Ishikawa (cell line): ENCODE results near the gene HSPB6.

Experiments used
- CEBPB ChIP-seq: IDR thresholded peaks from 2 replicates; pipeline ENCODE4 v1.6.1; 2012
- CREB1 ChIP-seq: IDR thresholded peaks from 2 replicates; pipeline ENCODE4 v1.6.1; 2012; ENCODE audit warnings: low read depth
- EGR1 ChIP-seq: IDR thresholded peaks from 2 replicates; pipeline ENCODE4 v1.6.1; 2012
- EP300 ChIP-seq: IDR thresholded peaks from 2 replicates; pipeline ENCODE4 v1.6.1; 2012; ENCODE audit warnings: borderline replicate concordance
- FOXM1 ChIP-seq: IDR thresholded peaks from 2 replicates; pipeline ENCODE4 v1.6.1; 2012; ENCODE audit warnings: low read depth, borderline replicate concordance
- NFIC ChIP-seq: IDR thresholded peaks from 2 replicates; pipeline ENCODE4 v1.6.1; 2012
- RAD21 ChIP-seq: IDR thresholded peaks from 2 replicates; pipeline ENCODE4 v1.6.1; 2012; ENCODE audit warnings: low read depth
- TAF1 ChIP-seq: IDR thresholded peaks from 2 replicates; pipeline ENCODE4 v1.6.1; 2012; ENCODE audit warnings: low read depth, mild to moderate bottlenecking
- TCF12 ChIP-seq: IDR thresholded peaks from 2 replicates; pipeline ENCODE4 v1.6.1; 2012; ENCODE audit warnings: low read depth
- TEAD4 ChIP-seq: IDR thresholded peaks from 2 replicates; pipeline ENCODE4 v1.6.1; 2012
- YY1 ChIP-seq: IDR thresholded peaks from 2 replicates; pipeline ENCODE4 v1.6.1; 2012; ENCODE audit warnings: low read depth
- ZBTB7A ChIP-seq: IDR thresholded peaks from 2 replicates; pipeline ENCODE4 v1.6.1; 2012; ENCODE audit warnings: low read depth
- TF ChIP-seq, protein P1 (sequence below): IDR thresholded peaks from 2 replicates; pipeline ENCODE4 v1.6.1; 2012; ENCODE audit warnings: low read depth, mild to moderate bottlenecking
- TF ChIP-seq, protein P2 (sequence below): IDR thresholded peaks from 2 replicates; pipeline ENCODE4 v1.6.1; 2012
- TF ChIP-seq, protein P3 (sequence below): IDR thresholded peaks from 2 replicates; pipeline ENCODE4 v1.6.1; 2012

HSPB6 gene

DNA sequence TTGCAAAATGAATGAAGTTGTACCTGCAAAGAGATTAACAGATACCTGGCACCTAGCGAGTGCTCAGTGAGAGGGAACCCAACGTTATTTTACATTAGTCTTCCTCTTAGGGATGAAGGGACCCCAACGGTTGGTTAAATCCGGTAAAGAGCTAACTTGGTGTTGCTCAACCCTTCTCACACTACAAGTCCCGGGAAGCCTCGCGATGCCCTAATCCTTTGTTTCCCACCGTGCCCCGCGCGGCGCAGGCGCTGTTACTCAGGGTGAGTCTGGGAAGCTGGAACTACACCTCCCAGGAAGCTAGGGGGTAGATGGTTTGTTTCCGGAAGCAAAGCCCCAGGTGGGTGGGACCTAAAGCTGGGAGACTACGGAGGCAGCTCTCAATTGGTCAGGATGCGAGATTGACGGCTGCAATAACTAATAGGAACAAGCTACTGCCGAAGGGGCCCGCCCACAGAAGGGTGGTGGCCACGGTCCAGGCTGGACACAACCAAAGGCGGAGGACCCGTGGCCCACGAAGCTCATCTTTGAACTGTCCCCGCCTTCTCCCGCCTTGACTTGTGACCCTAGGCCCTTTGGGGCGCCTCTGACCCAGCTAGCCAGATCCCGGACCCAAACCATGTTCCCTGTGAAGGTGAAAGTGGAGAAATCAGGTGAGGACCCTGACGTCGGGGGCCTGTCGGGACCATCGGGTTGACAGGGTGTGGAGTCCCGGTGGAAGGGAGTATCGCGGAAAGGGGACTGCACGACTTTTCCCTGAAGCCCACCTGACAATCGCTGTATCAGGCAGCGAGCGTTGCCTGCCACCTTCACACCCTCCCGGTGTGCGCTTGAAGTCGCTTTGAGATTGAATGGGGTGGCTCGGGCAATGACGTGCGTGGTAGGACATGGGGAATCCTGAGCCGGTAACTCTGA is 8.5 kb downstream of the HSPB6 start, which contains the start of gene LIN37:
Gene LIN37 (plus strand): TSS at position 471 of the 915 bp plus-strand sequence. CDS start 149 bp downstream, at position 620.
- TF ChIP-seq NFIC: no peak
- no peak for TF ChIP-seq EP300
- peak; percentile 64 for TF ChIP-seq CREB1
- TF ChIP-seq YY1: peak; percentile 58; the same call in 1 of the 2 replicates
- TF ChIP-seq TCF12: peak; percentile 62; the same call in 1 of the 2 replicates
- TF ChIP-seq, protein P1, sequence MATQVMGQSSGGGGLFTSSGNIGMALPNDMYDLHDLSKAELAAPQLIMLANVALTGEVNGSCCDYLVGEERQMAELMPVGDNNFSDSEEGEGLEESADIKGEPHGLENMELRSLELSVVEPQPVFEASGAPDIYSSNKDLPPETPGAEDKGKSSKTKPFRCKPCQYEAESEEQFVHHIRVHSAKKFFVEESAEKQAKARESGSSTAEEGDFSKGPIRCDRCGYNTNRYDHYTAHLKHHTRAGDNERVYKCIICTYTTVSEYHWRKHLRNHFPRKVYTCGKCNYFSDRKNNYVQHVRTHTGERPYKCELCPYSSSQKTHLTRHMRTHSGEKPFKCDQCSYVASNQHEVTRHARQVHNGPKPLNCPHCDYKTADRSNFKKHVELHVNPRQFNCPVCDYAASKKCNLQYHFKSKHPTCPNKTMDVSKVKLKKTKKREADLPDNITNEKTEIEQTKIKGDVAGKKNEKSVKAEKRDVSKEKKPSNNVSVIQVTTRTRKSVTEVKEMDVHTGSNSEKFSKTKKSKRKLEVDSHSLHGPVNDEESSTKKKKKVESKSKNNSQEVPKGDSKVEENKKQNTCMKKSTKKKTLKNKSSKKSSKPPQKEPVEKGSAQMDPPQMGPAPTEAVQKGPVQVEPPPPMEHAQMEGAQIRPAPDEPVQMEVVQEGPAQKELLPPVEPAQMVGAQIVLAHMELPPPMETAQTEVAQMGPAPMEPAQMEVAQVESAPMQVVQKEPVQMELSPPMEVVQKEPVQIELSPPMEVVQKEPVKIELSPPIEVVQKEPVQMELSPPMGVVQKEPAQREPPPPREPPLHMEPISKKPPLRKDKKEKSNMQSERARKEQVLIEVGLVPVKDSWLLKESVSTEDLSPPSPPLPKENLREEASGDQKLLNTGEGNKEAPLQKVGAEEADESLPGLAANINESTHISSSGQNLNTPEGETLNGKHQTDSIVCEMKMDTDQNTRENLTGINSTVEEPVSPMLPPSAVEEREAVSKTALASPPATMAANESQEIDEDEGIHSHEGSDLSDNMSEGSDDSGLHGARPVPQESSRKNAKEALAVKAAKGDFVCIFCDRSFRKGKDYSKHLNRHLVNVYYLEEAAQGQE: no peak
- no peak for TF ChIP-seq ZBTB7A
- TF ChIP-seq FOXM1: no peak
- TF ChIP-seq, protein P2, sequence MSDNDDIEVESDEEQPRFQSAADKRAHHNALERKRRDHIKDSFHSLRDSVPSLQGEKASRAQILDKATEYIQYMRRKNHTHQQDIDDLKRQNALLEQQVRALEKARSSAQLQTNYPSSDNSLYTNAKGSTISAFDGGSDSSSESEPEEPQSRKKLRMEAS: no peak; the same call in 1 of the 2 replicates
- peak; percentile 96 for TF ChIP-seq CEBPB
- TF ChIP-seq, protein P3, sequence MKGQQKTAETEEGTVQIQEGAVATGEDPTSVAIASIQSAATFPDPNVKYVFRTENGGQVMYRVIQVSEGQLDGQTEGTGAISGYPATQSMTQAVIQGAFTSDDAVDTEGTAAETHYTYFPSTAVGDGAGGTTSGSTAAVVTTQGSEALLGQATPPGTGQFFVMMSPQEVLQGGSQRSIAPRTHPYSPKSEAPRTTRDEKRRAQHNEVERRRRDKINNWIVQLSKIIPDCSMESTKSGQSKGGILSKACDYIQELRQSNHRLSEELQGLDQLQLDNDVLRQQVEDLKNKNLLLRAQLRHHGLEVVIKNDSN: no peak
- peak; percentile 45; the same call in 1 of the 2 replicates for TF ChIP-seq TAF1
- TF ChIP-seq RAD21: no peak
- no peak for TF ChIP-seq TEAD4
- no peak; the same call in 1 of the 2 replicates for TF ChIP-seq EGR1

DNA sequence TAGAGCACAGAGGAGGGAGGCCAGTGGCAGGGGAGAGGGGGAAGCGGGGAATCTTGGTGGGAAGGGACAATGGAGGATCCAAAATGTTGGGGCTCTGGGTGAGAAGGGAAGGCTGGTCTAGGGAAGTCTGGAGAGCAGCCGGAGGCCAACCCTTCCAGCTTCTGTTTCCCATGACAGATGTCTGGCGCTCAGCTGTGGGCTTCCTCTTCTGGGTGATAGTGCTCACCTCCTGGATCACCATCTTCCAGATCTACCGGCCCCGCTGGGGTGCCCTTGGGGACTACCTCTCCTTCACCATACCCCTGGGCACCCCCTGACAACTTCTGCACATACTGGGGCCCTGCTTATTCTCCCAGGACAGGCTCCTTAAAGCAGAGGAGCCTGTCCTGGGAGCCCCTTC is 10.3 kb downstream of the HSPB6 start:
- TF ChIP-seq ZBTB7A (no peak), EGR1 (no peak), TAF1 (no peak), YY1 (no peak), TEAD4 (no peak), NFIC (no peak), FOXM1 (no peak), RAD21 (no peak), CEBPB (no peak), CREB1 (no peak), TCF12 (no peak), EP300 (no peak)
- TF ChIP-seq, protein P1: no peak
- TF ChIP-seq, protein P3: no peak
- TF ChIP-seq, protein P2: no peak

DNA sequence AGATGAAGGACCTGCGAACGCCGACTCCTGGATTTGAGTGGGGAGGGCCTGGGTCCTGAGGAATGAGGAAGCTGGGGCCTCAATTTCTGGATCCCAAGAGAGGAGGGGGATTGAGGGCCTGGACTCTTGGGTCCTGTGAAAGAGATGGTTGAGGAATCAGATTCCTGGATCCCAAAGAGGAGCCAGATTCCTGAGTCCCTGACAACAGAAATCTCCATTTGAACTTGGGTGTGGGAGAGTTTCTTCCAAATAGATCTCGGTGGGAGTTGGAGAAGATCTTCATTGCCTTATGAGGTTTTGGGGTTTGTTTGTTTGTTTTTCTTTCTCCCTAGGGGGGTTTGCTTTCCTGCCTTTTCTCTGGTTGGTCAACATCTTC is 10.8 kb downstream of the HSPB6 start:
- TF ChIP-seq NFIC (no peak), EGR1 (no peak), ZBTB7A (no peak), FOXM1 (no peak), TCF12 (no peak), CREB1 (no peak)
- TF ChIP-seq, protein P3: no peak

DNA sequence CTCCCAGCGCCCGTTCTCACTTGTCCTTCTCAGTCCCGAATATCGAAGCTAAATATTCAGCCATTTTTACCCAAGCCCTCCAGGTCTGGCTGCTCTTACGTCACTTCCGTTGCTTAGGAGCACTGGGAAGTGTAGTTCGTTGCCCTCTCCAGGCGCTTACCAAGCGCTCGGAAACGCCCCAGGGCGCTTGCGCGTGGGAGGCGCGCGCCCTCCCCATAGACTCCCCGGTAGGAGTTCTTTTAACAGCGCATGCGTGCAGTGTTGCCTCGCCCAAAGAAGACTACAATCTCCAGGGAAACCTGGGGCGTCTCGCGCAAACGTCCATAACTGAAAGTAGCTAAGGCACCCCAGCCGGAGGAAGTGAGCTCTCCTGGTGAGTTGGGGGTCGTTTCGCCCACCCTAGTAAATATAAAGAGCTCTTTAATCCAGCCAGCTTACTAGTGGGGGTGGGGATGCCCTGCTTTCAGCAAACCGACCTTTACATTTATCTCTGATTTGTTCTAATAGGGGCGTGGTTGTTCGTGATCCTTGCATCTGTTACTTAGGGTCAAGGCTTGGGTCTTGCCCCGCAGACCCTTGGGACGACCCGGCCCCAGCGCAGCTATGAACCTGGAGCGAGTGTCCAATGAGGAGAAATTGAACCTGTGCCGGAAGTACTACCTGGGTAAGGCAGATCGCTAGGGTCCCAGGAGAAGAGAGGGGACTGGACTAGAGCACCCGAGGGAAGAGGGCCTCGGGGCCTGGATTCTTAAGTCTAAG is 11.3 kb downstream of the HSPB6 start, which contains the start of the genes PSENEN and U2AF1L4:
Gene PSENEN (plus strand): TSS at position 324 of the 759 bp plus-strand sequence. CDS start 280 bp downstream, at position 604.
Gene U2AF1L4 (minus strand): TSS at position 91 of the 759 bp plus-strand sequence. CDS start 27 bp downstream, at position 64.
- peak; percentile 78 for TF ChIP-seq EGR1
- TF ChIP-seq EP300: no peak
- no peak for TF ChIP-seq RAD21
- TF ChIP-seq ZBTB7A: peak; percentile 85; the same call in 1 of the 2 replicates
- TF ChIP-seq TAF1: peak; percentile 67; the same call in 1 of the 2 replicates
- TF ChIP-seq FOXM1: no peak
- peak; percentile 16; the same call in 1 of the 2 replicates for TF ChIP-seq TCF12
- TF ChIP-seq CREB1: peak; percentile 75
- TF ChIP-seq TEAD4: no peak
- peak; percentile 92 for TF ChIP-seq YY1
